ENCODE results near the gene RTN4R.
"Not testable (repeated sequence)": the region's sequence is repeated elsewhere in the genome, so short reads cannot be mapped to it uniquely, and the experiment has no call there.

The RTN4R gene

DNA sequence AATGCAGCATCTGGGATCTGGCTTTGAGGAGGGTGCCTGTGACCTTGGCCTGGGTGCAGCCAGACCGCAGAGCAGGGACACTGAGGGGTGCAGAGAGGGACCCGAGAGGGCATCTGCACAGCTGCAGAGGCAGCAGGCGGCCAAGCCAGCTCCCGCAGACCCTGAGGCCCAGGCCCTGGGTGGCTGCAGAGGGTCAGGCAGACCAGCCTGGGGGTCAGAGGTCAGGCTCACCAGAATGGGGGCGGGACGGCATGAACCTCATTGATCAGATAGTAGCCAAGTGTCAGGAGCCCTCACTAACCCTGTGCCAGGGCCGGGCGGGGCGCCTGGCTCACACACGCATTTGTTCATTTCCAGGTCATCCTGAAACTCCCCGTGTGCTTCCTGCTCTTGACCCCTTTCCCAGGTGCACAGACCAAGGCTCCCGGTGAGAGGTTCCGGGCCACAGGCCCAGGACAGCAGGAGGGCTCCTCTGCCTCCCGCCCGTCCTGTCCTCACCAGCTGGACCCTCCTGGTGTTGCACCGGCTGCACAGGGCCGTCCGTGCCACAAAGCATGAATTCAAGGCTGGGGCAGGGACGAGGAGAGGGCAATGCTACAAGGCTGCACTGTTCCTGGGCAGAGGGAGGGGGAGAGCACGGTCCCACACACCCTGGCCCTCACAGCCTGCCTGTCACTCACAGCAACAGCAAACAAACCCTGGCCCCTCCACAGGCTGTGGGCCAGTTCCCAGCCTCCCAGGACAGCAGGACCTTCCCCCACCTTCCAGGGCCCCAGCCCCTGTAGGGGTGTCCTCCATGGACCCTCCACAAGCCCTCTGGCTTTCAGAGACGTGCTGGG lies 3.3 kb downstream of the RTN4R start:
- H3K4me1 ChIP-seq (ENCODE audit: control insufficient read depth, low read depth, low read length): no peaks in the 10 kb centered on the region
- no peaks in the 10 kb centered on the region for H3K27me3 ChIP-seq (ENCODE audit: control insufficient read depth, insufficient read depth, low read length)
- no peak overlapping the region for H3K9ac ChIP-seq (ENCODE audit: low read length)
- H3K36me3 ChIP-seq (ENCODE audit: control insufficient read depth, low read depth, low read length): no peaks in the 10 kb centered on the region
- no peak overlapping the region for H3K4me3 ChIP-seq (ENCODE audit: low read length)
- no peaks in the 10 kb centered on the region for H3K9me3 ChIP-seq (ENCODE audit: control insufficient read depth, low read depth, low read length)
- H3K27ac ChIP-seq (ENCODE audit: low read length): no peak overlapping the region

DNA sequence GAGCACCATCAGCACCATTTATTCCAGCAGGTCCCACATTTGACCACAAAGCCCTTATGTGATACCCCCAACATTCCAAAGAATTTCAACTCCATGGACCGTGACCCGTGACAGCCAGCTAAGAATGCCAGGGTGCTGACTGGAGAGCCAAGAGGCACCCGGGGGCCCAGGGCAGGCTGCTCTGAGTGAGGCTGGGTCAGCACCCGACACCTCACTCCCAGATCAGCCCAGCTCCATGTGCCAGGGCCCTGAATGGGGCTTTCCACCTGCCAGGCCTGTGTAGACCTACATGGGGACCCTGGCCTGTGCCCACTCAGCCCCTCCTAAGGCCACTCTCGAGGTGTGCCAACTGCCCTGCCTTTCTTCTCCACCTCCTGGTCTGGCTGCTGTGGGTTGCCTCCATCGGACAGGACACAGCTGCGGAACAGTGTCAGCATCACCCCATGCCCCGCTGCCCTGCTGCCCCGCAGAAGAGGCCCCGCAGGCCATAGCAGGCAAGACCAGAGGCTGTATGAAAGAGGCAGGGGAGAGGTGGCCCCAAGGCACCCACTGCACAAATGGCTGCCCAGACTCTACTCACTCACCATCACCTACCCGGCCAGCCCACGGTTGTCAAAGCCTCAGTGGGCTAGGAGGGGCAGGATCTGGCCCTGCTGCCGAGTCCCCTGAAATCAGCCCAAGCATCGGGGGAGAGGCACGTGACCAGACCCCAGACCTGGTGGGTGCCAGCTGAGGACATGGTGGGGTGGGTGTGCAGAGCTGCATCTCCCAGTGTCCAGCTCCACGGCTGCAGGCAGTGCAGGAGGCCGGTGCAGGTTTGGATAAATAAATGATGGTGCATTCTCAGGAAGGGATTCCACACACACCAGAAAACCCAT lies 4.5 kb downstream of the RTN4R start:
- H3K27me3 ChIP-seq (ENCODE audit: control insufficient read depth, insufficient read depth, low read length); H3K36me3 ChIP-seq (ENCODE audit: control insufficient read depth, low read depth, low read length); H3K9ac ChIP-seq (ENCODE audit: low read length); H3K9me3 ChIP-seq (ENCODE audit: control insufficient read depth, low read depth, low read length); H3K27ac ChIP-seq (ENCODE audit: low read length); H3K4me3 ChIP-seq (ENCODE audit: low read length); H3K4me1 ChIP-seq (ENCODE audit: control insufficient read depth, low read depth, low read length): not testable (repeated sequence)

DNA sequence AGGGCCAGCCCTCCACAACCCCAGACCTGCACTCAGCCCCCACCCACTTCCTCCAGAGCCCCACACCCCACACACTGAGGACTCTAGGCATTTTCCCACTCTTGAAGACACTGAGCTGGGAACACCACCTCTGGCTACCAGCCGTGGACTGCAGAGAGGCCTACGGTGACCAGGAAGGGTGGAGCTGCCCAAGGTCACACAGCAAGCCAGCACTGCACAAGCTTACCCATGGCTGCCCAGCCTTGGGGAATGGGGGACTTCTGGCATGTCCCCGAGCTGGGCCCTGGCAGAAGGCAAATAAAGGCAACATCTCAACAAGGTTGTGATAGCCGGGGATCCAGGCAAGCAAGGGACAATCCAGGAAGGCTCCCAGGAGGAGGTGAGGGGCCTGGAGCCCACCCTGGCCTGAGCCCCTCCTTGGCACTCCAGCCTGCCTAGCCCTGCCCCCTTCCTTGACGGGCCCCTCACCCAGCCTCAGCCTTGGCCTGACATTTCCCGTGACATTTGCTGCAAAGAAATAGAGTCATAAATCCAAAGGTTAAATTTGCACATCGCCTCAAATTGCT lies 5.5 kb downstream of the RTN4R start:
- Histone ChIP-seq H3K9me3 (ENCODE audit: control insufficient read depth, low read depth, low read length) (no peaks in the 10 kb centered on the region), H3K4me3 (ENCODE audit: low read length) (no peak overlapping the region), H3K36me3 (ENCODE audit: control insufficient read depth, low read depth, low read length) (no peaks in the 10 kb centered on the region), H3K9ac (ENCODE audit: low read length) (no peak overlapping the region), H3K27me3 (ENCODE audit: control insufficient read depth, insufficient read depth, low read length) (no peaks in the 10 kb centered on the region), H3K4me1 (ENCODE audit: control insufficient read depth, low read depth, low read length) (no peaks in the 10 kb centered on the region), H3K27ac (ENCODE audit: low read length) (no peak overlapping the region)

DNA sequence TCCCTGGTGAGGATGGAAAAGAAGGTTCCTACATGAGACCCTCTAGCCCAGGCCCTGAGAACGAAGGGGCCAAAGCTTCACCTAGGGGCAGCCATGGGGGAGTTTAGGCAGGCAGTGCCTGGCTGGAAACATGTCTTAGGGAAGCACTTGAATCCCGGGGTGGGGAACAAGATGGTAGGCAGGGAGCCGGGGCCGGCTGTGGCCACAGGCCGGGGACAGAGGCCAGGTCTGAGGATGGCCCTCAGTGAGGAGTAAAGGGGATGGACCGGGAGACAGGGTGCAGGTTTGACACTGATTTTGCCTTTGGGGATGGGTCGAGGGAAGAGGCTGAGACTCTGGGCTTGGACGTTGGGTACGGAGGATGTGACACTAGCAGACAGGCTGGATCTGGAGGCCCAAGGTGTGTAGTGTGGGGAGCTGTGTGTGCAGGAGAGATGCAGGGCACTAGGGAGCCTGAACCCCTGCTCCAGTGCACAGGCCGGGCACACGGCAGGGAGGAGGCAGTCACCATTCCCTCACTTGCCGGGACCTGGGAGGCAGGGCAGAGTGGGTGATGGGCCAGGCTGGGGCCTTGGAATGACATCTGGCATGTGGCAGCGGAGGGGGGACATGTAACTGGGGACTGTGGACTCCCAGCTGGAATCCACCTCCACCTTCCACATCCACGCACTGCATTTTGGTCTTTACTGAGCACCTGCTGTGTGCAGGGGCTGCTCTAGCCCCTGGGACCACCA lies 6.1 kb downstream of the RTN4R start:
- H3K9ac ChIP-seq (ENCODE audit: low read length): no peak overlapping the region
- H3K27me3 ChIP-seq (ENCODE audit: control insufficient read depth, insufficient read depth, low read length): no peaks in the 10 kb centered on the region
- H3K9me3 ChIP-seq (ENCODE audit: control insufficient read depth, low read depth, low read length): no peaks in the 10 kb centered on the region
- no peaks in the 10 kb centered on the region for H3K4me1 ChIP-seq (ENCODE audit: control insufficient read depth, low read depth, low read length)
- no peaks in the 10 kb centered on the region for H3K36me3 ChIP-seq (ENCODE audit: control insufficient read depth, low read depth, low read length)
- H3K4me3 ChIP-seq (ENCODE audit: low read length): no peak overlapping the region
- no peak overlapping the region for H3K27ac ChIP-seq (ENCODE audit: low read length)

DNA sequence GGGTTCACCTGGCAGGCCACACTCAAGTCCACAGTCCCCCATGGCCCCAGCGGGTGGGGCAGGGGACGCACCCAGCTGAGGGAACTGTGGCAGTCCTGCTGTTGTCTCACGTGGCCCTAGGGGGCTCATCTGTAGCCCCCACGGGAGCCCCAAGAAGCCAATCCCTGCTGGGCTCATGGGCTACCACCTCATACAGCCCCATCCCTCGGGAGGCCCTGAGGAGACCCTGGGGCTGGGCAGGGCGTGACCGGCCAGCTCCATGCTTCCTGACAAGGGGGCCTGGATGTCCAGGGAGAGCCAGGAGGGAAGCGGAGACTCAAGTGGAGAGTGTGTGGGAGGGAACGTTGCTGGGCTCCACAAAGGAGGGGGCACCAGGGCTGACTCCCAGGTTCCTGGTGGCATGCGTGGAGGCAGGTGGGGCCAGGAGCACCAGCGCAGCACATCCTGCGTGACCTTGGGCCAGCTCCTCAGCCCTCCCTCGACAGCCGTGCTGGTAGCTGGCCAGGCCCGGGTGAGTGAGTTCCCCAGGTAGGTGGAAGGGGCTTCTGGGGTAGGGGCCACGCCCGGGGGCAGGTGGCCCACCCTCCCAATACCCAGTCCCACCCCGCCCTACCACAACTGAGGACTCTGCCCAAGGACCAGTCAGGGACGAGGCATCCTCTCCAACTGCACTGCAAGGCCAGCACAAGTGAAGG lies 7.9 kb downstream of the RTN4R start:
- Histone ChIP-seq H3K27ac (ENCODE audit: low read length) (no peak overlapping the region), H3K36me3 (ENCODE audit: control insufficient read depth, low read depth, low read length) (no peaks in the 10 kb centered on the region), H3K9ac (ENCODE audit: low read length) (no peak overlapping the region), H3K9me3 (ENCODE audit: control insufficient read depth, low read depth, low read length) (no peaks in the 10 kb centered on the region), H3K27me3 (ENCODE audit: control insufficient read depth, insufficient read depth, low read length) (no peaks in the 10 kb centered on the region), H3K4me1 (ENCODE audit: control insufficient read depth, low read depth, low read length) (no peaks in the 10 kb centered on the region), H3K4me3 (ENCODE audit: low read length) (no peak overlapping the region)

DNA sequence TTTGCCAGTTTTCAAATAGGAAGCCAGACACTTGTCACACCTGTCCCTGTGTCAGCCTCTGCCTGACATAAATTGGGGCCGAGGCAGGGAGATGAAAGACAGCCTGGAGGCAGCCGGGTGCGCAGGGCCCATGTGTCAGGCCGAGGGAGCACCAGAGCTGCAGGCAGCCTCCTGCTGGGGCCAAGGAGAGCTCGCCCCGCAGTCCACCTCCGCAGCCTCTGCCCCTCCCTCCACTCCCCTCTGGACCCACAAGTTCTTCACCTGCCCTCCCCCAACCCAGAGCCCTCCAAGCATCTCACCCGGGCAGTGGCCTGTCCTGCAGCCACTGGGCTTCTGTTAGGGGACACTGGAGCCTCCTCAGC lies 8.8 kb downstream of the RTN4R start:
- H3K27ac ChIP-seq (ENCODE audit: low read length): no peak overlapping the region
- H3K9me3 ChIP-seq (ENCODE audit: control insufficient read depth, low read depth, low read length): no peaks in the 10 kb centered on the region
- no peaks in the 10 kb centered on the region for H3K4me1 ChIP-seq (ENCODE audit: control insufficient read depth, low read depth, low read length)
- H3K9ac ChIP-seq (ENCODE audit: low read length): no peak overlapping the region
- H3K36me3 ChIP-seq (ENCODE audit: control insufficient read depth, low read depth, low read length): no peaks in the 10 kb centered on the region
- H3K27me3 ChIP-seq (ENCODE audit: control insufficient read depth, insufficient read depth, low read length): no peaks in the 10 kb centered on the region
- no peak overlapping the region for H3K4me3 ChIP-seq (ENCODE audit: low read length)

DNA sequence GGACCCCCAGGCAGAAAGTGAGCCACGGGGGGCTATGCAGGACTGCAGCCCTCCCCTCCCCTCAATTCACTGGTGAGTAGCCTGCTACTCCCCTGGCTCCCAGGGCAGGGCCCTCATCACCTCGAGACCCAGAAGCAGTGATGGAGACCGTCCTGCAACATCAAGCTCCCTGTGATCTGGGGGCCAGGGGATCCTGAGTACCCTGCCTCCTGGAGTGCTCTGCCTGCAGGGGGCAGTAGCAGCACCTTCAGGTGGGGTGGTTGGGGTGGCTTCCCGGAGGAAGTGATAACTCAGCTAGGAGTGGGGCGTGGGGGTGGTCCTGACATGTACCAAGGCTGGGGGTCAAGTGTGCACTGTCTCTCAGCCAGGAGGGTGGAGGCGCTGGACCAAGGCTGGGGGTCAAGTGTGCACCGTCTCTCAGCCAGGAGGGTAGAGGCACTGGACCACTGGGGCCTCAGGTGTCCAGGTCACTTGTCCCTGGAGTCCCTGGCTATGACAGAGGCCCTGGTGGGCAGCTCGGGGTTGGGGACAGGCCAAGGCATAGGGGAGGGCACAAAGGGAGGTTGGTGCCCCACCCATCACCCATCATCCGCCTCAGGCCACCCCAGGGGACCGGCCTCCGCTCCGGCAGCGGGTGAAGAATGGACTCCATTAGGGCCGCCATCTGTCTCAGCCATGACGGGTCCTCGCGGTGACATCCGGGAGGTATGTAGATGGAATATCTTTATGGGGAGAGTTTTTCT lies 9.4 kb downstream of the RTN4R start:
- H3K9me3 ChIP-seq (ENCODE audit: control insufficient read depth, low read depth, low read length): no peaks in the 10 kb centered on the region
- H3K27ac ChIP-seq (ENCODE audit: low read length): no peak overlapping the region
- H3K27me3 ChIP-seq (ENCODE audit: control insufficient read depth, insufficient read depth, low read length): no peaks in the 10 kb centered on the region
- no peak overlapping the region for H3K4me3 ChIP-seq (ENCODE audit: low read length)
- no peaks in the 10 kb centered on the region for H3K36me3 ChIP-seq (ENCODE audit: control insufficient read depth, low read depth, low read length)
- no peaks in the 10 kb centered on the region for H3K4me1 ChIP-seq (ENCODE audit: control insufficient read depth, low read depth, low read length)
- H3K9ac ChIP-seq (ENCODE audit: low read length): no peak overlapping the region

DNA sequence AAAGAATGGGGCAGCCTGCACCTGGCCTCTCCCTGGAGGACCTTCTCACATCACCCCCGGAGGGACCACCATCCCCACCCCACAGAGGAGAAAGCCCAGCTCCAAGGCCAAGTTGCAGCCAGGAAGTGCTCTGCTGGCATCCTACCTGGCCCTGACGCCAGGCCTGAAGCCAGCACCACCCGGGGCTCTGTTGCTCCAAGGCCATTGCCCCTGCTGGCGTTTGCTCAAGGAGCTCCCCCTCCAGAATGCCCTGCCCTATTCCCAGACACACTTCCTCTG lies 10.2 kb downstream of the RTN4R start:
- no peak overlapping the region for H3K4me3 ChIP-seq (ENCODE audit: low read length)
- H3K9ac ChIP-seq (ENCODE audit: low read length): no peak overlapping the region
- H3K27me3 ChIP-seq (ENCODE audit: control insufficient read depth, insufficient read depth, low read length): no peaks in the 10 kb centered on the region
- no peak overlapping the region for H3K27ac ChIP-seq (ENCODE audit: low read length)
- H3K36me3 ChIP-seq (ENCODE audit: control insufficient read depth, low read depth, low read length): no peaks in the 10 kb centered on the region
- H3K9me3 ChIP-seq (ENCODE audit: control insufficient read depth, low read depth, low read length): no peaks in the 10 kb centered on the region
- H3K4me1 ChIP-seq (ENCODE audit: control insufficient read depth, low read depth, low read length): no peaks in the 10 kb centered on the region

DNA sequence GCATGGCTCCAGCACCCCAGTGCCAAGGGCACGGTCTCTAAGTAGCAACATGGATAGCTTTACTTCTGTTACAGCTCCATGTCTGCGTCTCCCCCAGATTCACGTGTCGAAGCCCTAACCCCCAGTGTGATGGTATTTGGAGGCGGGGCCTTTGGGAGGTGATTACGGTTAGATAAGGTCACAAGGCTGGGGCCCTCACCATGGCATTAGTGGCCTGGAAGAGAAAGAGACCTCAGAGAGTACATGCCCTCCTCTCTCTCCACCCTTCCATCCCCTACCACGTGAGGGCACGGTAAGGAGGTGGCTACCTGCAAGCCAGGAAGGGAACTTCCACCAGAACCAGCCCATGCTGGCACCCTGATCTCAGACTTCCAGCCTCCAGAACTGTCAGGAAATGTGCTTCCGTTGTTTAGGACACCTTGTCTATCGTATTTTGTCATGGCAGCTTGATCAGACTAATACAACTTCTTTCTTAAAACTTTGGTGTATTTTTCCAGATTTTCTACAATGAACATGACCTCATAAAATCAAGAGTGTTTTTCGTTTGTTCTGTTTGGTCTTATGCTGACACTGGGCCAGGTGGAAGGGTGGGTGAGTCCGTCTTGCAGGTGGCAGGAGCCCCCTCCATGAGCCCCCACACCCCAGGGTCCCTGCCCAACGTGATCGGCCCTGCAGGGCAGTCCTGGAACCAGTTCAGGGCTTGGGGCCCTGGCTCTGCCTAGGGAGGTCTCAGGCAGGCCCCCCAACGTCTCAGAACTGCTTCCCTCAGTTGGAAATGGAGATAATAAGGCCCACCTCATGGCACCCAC lies 10.7 kb downstream of the RTN4R start:
- Histone ChIP-seq H3K27me3 (ENCODE audit: control insufficient read depth, insufficient read depth, low read length) (no peaks in the 10 kb centered on the region), H3K4me1 (ENCODE audit: control insufficient read depth, low read depth, low read length) (no peaks in the 10 kb centered on the region), H3K9me3 (ENCODE audit: control insufficient read depth, low read depth, low read length) (no peaks in the 10 kb centered on the region), H3K36me3 (ENCODE audit: control insufficient read depth, low read depth, low read length) (no peaks in the 10 kb centered on the region), H3K9ac (ENCODE audit: low read length) (no peak overlapping the region), H3K27ac (ENCODE audit: low read length) (no peak overlapping the region), H3K4me3 (ENCODE audit: low read length) (no peak overlapping the region)

DNA sequence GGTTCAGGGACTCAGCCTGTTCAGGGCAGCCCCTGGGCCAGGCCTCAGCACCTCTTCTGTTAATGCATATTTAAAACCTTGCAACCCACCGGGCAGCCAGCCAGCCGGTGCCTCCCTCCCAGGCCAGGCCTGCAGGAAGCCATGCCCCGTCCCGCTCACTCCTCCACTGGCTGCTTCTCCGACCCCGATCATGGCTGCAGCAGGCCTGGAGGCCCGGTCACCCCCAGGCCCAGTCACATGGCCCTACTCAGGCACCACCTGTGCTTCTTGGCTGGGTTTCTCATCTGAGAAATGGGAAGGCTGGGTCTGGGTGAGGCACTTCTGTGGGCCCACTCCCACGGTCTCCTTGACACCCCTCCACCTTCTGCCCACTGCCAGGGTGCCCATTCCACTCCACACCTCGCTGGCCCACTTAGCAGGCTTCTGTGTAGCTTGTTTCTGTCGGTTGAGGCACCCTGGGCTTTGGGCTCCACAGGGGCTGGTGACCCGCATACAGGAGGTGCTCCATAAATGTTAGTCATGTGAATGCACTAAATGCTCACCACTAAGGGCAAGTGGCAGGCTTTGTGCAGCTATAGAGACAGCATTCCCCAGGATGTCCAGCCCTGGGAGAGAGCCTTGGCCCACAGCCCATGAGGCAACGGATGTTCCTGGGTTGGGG lies 11.4 kb downstream of the RTN4R start:
- Histone ChIP-seq H3K36me3 (ENCODE audit: control insufficient read depth, low read depth, low read length) (no peaks in the 10 kb centered on the region), H3K9ac (ENCODE audit: low read length) (no peak overlapping the region), H3K27ac (ENCODE audit: low read length) (no peak overlapping the region), H3K4me1 (ENCODE audit: control insufficient read depth, low read depth, low read length) (no peaks in the 10 kb centered on the region), H3K9me3 (ENCODE audit: control insufficient read depth, low read depth, low read length) (no peaks in the 10 kb centered on the region), H3K27me3 (ENCODE audit: control insufficient read depth, insufficient read depth, low read length) (no peaks in the 10 kb centered on the region), H3K4me3 (ENCODE audit: low read length) (no peak overlapping the region)

Data from iPS-18a (cell line).